K562 (cell line): ENCODE results near the gene PDE4A. TPM values are rescaled to one million over a fixed set of nuclear protein-coding genes. Genes with fewer than 3 reads are reported as not detected.

Source experiments
- ATAC-seq: fragments of 200-7000 bp; cut with Tn5 transposase; 3 replicates; pipeline ENCODE4 v1.9.1; 2020; ENCODE audit warnings: moderate library complexity
- BruUV-seq: library from RNA; stranded (reverse); fragments of 400-500 nt; replicated peaks from 2 replicates; lab custom pipeline; 2021; lab: Mats Ljungman, UMichigan
- CTCF ChIA-PET: fragments of 300-600 bp; formaldehyde crosslinking; extraction: SDS; loops from one replicate; lab custom pipeline; 2021; ENCODE audit warnings: low intra/inter-chr PET ratio; lab: Yijun Ruan, JAX
- POLR2A ChIA-PET: fragments of 300-600, 350-650 bp; sonication (Branson Sonifier 250); formaldehyde crosslinking; extraction: SDS; loops from one replicate; lab custom pipeline; 2021; ENCODE audit warnings: antibody characterized with exemption, inconsistent platforms; lab: Yijun Ruan, JAX
- DNase-seq, 4 experiments: peaks; one replicate each; pipeline versions ENCODE4 v3.0.0 to v3.0.0-alpha.2; 2011 to 2018; ENCODE audit warnings: low spot score in 3 of 4, mixed read lengths in 3 of 4; ENCODE audit errors: extremely low read depth in 1 of 4
- FAIRE-seq: peaks from 2 replicates; lab custom pipeline; 2011; peaks lifted over from hg19 to GRCh38; lab: Jason Lieb, UNC
- H2AFZ ChIP-seq: 2 replicates; pipeline ENCODE4 v1.6.0; 2011; ENCODE audit warnings: low read depth, low read length, control low read depth, inconsistent platforms
- H3K27ac ChIP-seq: fragments of 200-600 bp; 3 replicates; pipeline ENCODE4 v1.8.0; 2011; ENCODE audit warnings: low read depth, mild to moderate bottlenecking, control low read depth, inconsistent platforms, low read length, moderate library complexity, mixed read lengths; ENCODE audit errors: extremely low read depth
- H3K27me3 ChIP-seq, 2 experiments: fragments of 300-600 bp in 1 of 2; 2 replicates in 1 of 2; 3 replicates in 1 of 2; pipeline versions ENCODE4 v1.6.0 to v1.8.0; 2011; ENCODE audit warnings: inconsistent platforms in 2 of 2, low read length in 2 of 2, mild to moderate bottlenecking in 1 of 2, mixed read lengths in 1 of 2, moderate library complexity in 1 of 2; ENCODE audit not compliant: control insufficient read depth in 2 of 2, insufficient read depth in 2 of 2
- H3K36me3 ChIP-seq: fragments of 300-600 bp; 3 replicates; pipeline ENCODE4 v1.8.0; 2011; ENCODE audit warnings: mild to moderate bottlenecking, low read length, inconsistent platforms; ENCODE audit not compliant: control insufficient read depth, insufficient read depth
- H3K4me1 ChIP-seq, 2 experiments: fragments of 200-600 bp in 1 of 2; replicated peaks in 1 of 2; 2 replicates in 1 of 2; 3 replicates in 1 of 2; pipeline versions ENCODE4 v1.5.1 to v1.8.0; 2011; ENCODE audit warnings: inconsistent platforms in 2 of 2, low read length in 2 of 2, mild to moderate bottlenecking in 1 of 2, mixed read lengths in 1 of 2, moderate library complexity in 1 of 2; ENCODE audit not compliant: control insufficient read depth in 2 of 2, insufficient read depth in 2 of 2
- H3K4me2 ChIP-seq: 2 replicates; pipeline ENCODE4 v1.6.1; 2011; ENCODE audit warnings: low read length, control low read depth, inconsistent platforms, mixed read lengths; ENCODE audit not compliant: insufficient read depth
- H3K4me3 ChIP-seq: fragments of 200-600 bp; sonication (generic), shearing (Covaris generic); 2 replicates; pipeline ENCODE4 v1.5.1; 2016; ENCODE audit warnings: control low read depth, inconsistent platforms
- H3K79me2 ChIP-seq: fragments of 200-600 bp; 3 replicates; pipeline ENCODE4 v1.8.0; 2011; ENCODE audit warnings: low read length, inconsistent platforms; ENCODE audit not compliant: control insufficient read depth, insufficient read depth
- H3K9ac ChIP-seq, 2 experiments: 2 replicates each; pipeline versions ENCODE4 v1.6.0 to v1.6.1; 2011; ENCODE audit warnings: low read depth in 2 of 2, low read length in 2 of 2, control low read depth in 1 of 2, inconsistent platforms in 1 of 2, mild to moderate bottlenecking in 1 of 2, mixed read lengths in 1 of 2; ENCODE audit not compliant: insufficient read depth in 1 of 2
- H3K9me1 ChIP-seq: one replicate; pipeline ENCODE4 v1.6.0; 2011; ENCODE audit warnings: inconsistent platforms, mild to moderate bottlenecking, low read length, moderate library complexity; ENCODE audit not compliant: control insufficient read depth, insufficient read depth
- H3K9me3 ChIP-seq: replicated peaks from 2 replicates; pipeline ENCODE4 v1.5.1; 2011; ENCODE audit warnings: low read depth, low read length, inconsistent platforms; ENCODE audit not compliant: control insufficient read depth, insufficient read depth
- H4K20me1 ChIP-seq: replicated peaks from 2 replicates; pipeline ENCODE4 v1.6.1; 2011; ENCODE audit warnings: low read length, inconsistent platforms, mixed read lengths; ENCODE audit not compliant: control insufficient read depth, insufficient read depth
- ARID1B ChIP-seq: fragments of 450-650 bp; IDR thresholded peaks from 2 replicates; pipeline ENCODE4 v1.6.1; 2016; ENCODE audit warnings: antibody characterized with exemption, mild to moderate bottlenecking, inconsistent platforms
- TCF7 ChIP-seq: sonication (generic); IDR thresholded peaks from 2 replicates; pipeline ENCODE4 v1.6.1; 2016; ENCODE audit warnings: antibody characterized with exemption, borderline replicate concordance
- TCF7L2 ChIP-seq: fragments of 150-350 bp; IDR thresholded peaks from 2 replicates; pipeline ENCODE4 v1.6.1; 2016; ENCODE audit warnings: low read depth, mild to moderate bottlenecking, low read length, moderate library complexity
- ZBTB7A ChIP-seq: IDR thresholded peaks from 2 replicates; pipeline ENCODE4 v1.6.1; 2011; ENCODE audit warnings: low read depth, mild to moderate bottlenecking, low read length, moderate library complexity, borderline replicate concordance; ENCODE audit not compliant: control insufficient read depth
- ZNF780A ChIP-seq: fragments of 250-450 bp; sonication (Bioruptor Pico); IDR thresholded peaks from 2 replicates; pipeline ENCODE4 v1.5.0; 2021; ENCODE audit warnings: mild to moderate bottlenecking
- WGBS: fragments of 100-300 bp; shearing (Covaris generic); methylation state at CpG from one replicate; pipeline ENCODE4 v1.1.6; 2016; ENCODE audit warnings: low coverage, mixed read lengths; ENCODE audit not compliant: insufficient coverage; ENCODE audit errors: missing lambda C conversion rate; 5-methylcytosine and 5-hydroxymethylcytosine counted together
- in situ Hi-C: fragments of 300-500 bp; cut with MboI; formaldehyde crosslinking; loops from 4 replicates; pipeline ENCODE4 v1.15.0; 2018; ENCODE audit warnings: inconsistent platforms, mixed read lengths
- intact Hi-C: fragments of 100-400 bp; cut with micrococcal nuclease; formaldehyde crosslinking; loops from 2 replicates; pipeline ENCODE4 v1.14.2; 2022
- polyA plus RNA-seq, 8 experiments: library from polyadenylated mRNA; depleted of rRNA in 4 of 8; stranded (reverse) in 5 of 8; unstranded in 3 of 8; fragments of >200 nt; fragmentation: Nextera tagmentation in 2 of 8; fragmentation: Illumina TruSeq in 1 of 8; extraction: Ambion mirVana in 2 of 8; extraction: Trizol in 1 of 8; gene quantifications; 2 replicates each; pipeline versions ENCODE4 v1.2.1 to v1.2.3, GENCODE V29; 2011 to 2014; ENCODE audit warnings: inconsistent platforms in 1 of 8, missing spikeins in 1 of 8
- total RNA-seq, 7 experiments: library from RNA; depleted of rRNA in 6 of 7; stranded (reverse); fragments of >200 nt in 6 of 7; fragmentation: Illumina TruSeq in 2 of 7; extraction: Trizol in 2 of 7; gene quantifications; 2 replicates each; pipeline versions ENCODE4 v1.2.1 to v1.2.3, GENCODE V29; 2011 to 2021; ENCODE audit warnings: low replicate concordance in 1 of 7
- TF ChIP-seq, protein P1 (sequence below): fragments of 450-650 bp; IDR thresholded peaks from 2 replicates; pipeline ENCODE4 v1.6.1; 2018; ENCODE audit not compliant: partially characterized antibody

PDE4A gene
- total and polyA plus RNA-seq, 9 of the 15 experiments (the other 6 are each of a cell fraction or from before 2014, with no cell fraction given), result 0.66 to 26.9 (median 4.6) TPM

DNA sequence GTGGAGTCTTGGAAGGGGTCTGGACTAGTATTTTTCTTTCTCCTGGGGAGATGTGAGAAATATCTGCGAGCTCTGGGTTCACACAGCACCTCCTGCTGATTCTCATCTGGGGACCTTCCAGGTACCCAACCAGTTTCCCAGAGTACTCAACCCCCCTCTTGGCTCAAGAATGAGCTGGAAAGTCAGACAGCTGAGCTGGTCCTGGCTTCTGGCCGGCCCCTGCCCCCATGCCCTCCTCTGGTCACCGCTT lies 2.2 kb upstream of the PDE4A start:
- POLR2A ChIA-PET, result interaction anchor here (0.6 to 1.7 kb wide), 7 partner anchors 11 to 261 kb away, joined by 3 to 6 read pairs (median 4); partner anchors contain the start of genes ICAM1 and ICAM5

More for the DNA sequence above, 2.2 kb upstream of the PDE4A start:
- peak overlapping the region; percentile 75 for H3K4me3 ChIP-seq
- DNase-seq (peak in 1 of 4 experiments; percentile 9), ATAC-seq (no peak), FAIRE-seq (peak; percentile 32)
- no peaks in the 10 kb centered on the region; the same call in 2 of the 3 replicates for H3K36me3 ChIP-seq
- peaks cover 13% of the 10 kb centered on the region for H4K20me1 ChIP-seq
- peak overlapping the region; percentile 80; the same call in 1 of the 2 replicates for H2AFZ ChIP-seq
- H3K79me2 ChIP-seq, result peaks cover 55% of the 10 kb centered on the region
- H3K9ac ChIP-seq, result peak overlapping the region; percentile 66 to 92
- peaks cover 33 to 68% of the 10 kb centered on the region in 2 experiments; a peak in 4 of 5 replicates for H3K4me1 ChIP-seq
- in situ Hi-C loops, result no loop called here
- no peaks in the 10 kb centered on the region for H3K27me3 ChIP-seq
- no peaks in the 10 kb centered on the region for H3K9me1 ChIP-seq
- BruUV-seq, result no TSS peak
- 5% methylated on average over 3 of the region's 3 CpGs for WGBS
- H3K4me2 ChIP-seq, result peak overlapping the region; percentile 73
- CTCF ChIA-PET, result interaction anchor here (2.3 to 2.5 kb wide), 2 partner anchors 14 kb away, joined by 8 to 10 read pairs; no protein-coding TSS in a partner anchor
- intact Hi-C loops, result loop anchor here (2.0 kb wide), 1 partner anchor 15 kb away; no protein-coding TSS in a partner anchor
- peak overlapping the region; percentile 95 for H3K27ac ChIP-seq
- TF ChIP-seq ZBTB7A (peak; percentile 26; the same call in 1 of the 2 replicates), ZNF780A (CRISPR knock-in tag) (no peak), ARID1B (no peak), TCF7 (no peak), TCF7L2 (0 out of 2 replicates have a peak, but pooled peaks have one; percentile 1)
- TF ChIP-seq, protein P1, sequence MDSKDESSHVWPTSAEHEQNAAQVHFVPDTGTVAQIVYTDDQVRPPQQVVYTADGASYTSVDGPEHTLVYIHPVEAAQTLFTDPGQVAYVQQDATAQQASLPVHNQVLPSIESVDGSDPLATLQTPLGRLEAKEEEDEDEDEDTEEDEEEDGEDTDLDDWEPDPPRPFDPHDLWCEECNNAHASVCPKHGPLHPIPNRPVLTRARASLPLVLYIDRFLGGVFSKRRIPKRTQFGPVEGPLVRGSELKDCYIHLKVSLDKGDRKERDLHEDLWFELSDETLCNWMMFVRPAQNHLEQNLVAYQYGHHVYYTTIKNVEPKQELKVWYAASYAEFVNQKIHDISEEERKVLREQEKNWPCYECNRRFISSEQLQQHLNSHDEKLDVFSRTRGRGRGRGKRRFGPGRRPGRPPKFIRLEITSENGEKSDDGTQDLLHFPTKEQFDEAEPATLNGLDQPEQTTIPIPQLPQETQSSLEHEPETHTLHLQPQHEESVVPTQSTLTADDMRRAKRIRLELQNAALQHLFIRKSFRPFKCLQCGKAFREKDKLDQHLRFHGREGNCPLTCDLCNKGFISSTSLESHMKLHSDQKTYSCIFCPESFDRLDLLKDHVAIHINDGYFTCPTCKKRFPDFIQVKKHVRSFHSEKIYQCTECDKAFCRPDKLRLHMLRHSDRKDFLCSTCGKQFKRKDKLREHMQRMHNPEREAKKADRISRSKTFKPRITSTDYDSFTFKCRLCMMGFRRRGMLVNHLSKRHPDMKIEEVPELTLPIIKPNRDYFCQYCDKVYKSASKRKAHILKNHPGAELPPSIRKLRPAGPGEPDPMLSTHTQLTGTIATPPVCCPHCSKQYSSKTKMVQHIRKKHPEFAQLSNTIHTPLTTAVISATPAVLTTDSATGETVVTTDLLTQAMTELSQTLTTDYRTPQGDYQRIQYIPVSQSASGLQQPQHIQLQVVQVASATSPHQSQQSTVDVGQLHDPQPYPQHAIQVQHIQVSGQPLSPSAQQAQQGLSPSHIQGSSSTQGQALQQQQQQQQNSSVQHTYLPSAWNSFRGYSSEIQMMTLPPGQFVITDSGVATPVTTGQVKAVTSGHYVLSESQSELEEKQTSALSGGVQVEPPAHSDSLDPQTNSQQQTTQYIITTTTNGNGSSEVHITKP, result peak; percentile 93
- TF ChIP-seq, all 486 proteins: peak for 3
- peaks cover 4% of the 10 kb centered on the region for H3K9me3 ChIP-seq
